ENCODE data around the gene MECR.

- TF ChIP-seq, protein P1, sequence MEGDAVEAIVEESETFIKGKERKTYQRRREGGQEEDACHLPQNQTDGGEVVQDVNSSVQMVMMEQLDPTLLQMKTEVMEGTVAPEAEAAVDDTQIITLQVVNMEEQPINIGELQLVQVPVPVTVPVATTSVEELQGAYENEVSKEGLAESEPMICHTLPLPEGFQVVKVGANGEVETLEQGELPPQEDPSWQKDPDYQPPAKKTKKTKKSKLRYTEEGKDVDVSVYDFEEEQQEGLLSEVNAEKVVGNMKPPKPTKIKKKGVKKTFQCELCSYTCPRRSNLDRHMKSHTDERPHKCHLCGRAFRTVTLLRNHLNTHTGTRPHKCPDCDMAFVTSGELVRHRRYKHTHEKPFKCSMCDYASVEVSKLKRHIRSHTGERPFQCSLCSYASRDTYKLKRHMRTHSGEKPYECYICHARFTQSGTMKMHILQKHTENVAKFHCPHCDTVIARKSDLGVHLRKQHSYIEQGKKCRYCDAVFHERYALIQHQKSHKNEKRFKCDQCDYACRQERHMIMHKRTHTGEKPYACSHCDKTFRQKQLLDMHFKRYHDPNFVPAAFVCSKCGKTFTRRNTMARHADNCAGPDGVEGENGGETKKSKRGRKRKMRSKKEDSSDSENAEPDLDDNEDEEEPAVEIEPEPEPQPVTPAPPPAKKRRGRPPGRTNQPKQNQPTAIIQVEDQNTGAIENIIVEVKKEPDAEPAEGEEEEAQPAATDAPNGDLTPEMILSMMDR (conservative IDR thresholded peaks at IDR 0.05 in 1 of 2, IDR thresholded peaks at IDR 0.05 in 1 of 2; ENCODE audit: extremely low read depth in 1 of 2, insufficient read depth in 1 of 2, low read depth in 1 of 2, low read length in 2 of 2), result no peak
- no peak for TF ChIP-seq EZH2 (IDR thresholded peaks at IDR 0.05; ENCODE audit: borderline replicate concordance, low read length)
Measured at GRCh38 chr1:29224356-29224837, 6.3 kb downstream of the MECR start.

All from mammary epithelial cell (primary cell).